AG09319 (cell line): ENCODE data around the gene XYLT1.

Source experiments
- DNase-seq: peaks from one replicate; pipeline ENCODE4 v3.0.0-alpha.2; 2010; ENCODE audit warnings: low read depth; ENCODE audit errors: extremely low read depth
- CTCF ChIP-seq: IDR thresholded peaks from 2 replicates; pipeline ENCODE4 v1.5.1; 2011; ENCODE audit warnings: low read depth, mild to moderate bottlenecking, inconsistent platforms, low read length, moderate library complexity

XYLT1 gene

GRCh38 chr16:17305694-17306093 lies 165.1 kb downstream of the XYLT1 start:
- no peak for TF ChIP-seq CTCF
- DNase-seq, result no peak

DNA sequence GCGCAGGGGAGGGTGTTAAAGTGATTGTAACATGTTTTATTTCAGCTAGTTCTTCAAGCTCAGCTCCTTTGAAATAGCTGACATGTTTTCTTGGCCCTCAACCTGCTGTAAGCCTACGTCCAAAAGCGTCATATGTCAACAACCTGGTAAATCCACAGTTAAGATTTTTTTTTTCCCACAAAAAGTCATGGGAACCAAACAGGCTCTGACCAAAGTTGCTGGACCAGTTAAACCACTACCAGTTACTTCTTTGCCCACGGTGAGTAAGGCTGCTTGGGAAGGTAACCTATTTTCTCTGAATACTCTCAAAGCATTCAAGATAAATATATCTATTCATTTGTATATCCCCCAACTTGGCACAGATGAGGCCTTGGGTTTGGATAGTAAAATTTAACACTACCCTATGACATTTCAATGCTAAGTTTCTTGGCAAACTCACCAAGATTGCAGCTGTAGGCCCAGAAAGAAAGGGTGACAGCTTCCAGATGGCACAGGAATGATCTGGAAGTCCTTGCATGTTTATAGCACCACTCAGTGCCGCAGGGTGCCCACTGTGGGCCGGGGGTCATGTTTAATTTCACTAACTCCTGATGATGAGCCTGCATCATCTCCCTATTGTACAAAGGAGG lies 166.2 kb downstream of the XYLT1 start:
- no peak for DNase-seq
- no peak; the same call in 1 of the 2 replicates for TF ChIP-seq CTCF

DNA sequence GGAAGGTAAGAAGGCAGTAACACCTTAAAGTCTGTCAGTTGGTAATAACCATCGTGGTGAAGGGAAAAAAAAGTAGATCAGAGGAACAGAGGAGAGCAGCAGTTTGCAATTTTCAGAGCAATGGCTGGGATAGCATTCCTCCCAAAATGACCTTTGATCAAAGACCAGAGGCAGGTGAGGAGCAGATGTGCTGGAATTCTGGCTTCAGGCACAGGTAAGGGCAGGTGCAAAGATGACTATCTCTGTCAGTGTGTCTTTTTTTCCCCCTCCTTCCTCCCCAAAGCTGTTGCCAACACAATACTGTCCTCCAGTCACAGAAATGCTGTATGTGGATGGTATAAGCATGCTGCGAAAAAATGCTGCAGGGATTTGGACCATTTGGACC lies 166.7 kb downstream of the XYLT1 start:
- no peak for TF ChIP-seq CTCF
- DNase-seq, result no peak

- DNase-seq, result no peak
- no peak for TF ChIP-seq CTCF
These were observed 167.7 kb downstream of the XYLT1 start for GRCh38 chr16:17303101-17303500.

GRCh38 chr16:17302620-17303019 lies 168.1 kb downstream of the XYLT1 start:
- DNase-seq, result no peak
- TF ChIP-seq CTCF, result no peak

- DNase-seq, result no peak
- TF ChIP-seq CTCF, result no peak
These were observed 168.5 kb downstream of the XYLT1 start for GRCh38 chr16:17302214-17302613.

DNA sequence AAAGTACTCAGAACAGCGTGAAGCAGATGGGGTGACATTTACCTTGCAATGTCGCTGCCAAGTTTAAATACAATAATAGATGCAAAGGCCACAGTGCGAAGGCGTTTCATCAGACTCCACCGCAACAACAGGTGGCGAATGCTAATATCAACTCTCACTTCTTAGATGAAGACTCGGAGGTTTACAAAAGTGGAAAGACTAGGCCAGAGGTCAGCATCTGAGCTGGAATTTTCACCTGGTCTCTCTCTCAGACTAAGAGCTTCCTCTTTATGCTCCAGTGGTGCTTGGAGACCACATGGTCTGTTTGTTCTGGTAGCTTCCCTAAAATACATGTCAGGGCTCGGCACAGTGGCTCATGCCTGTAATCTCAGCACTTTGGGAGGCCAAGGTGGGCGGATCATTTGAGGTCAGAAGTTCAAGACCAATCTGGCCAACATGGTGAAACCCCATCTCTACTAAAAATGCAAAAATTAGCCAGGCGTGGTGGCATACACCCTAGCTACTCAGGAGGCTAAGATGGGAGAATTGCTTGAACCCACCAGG lies 169.1 kb downstream of the XYLT1 start:
- DNase-seq, result no peak
- TF ChIP-seq CTCF, result no peak
